Sigmoid colon (tissue), 4 donors: ENCODE data around the gene SERINC5.

Experiments used
- POLR2A ChIP-seq, 2 donors: fragments of 450-650 bp; IDR thresholded peaks; one replicate each; pipeline ENCODE4 v1.6.1; 2016; ENCODE audit warnings: antibody characterized with exemption in 2 of 2, mild to moderate bottlenecking in 2 of 2, moderate library complexity in 2 of 2
- POLR2AphosphoS5 ChIP-seq, 4 donors: sonication (generic); formaldehyde crosslinking; IDR thresholded peaks; one replicate each; pipeline ENCODE4 v1.6.1; 2017; ENCODE audit warnings: antibody characterized with exemption in 4 of 4
- TF ChIP-seq, protein P1 (sequence below), 4 experiments: fragments of 450-650 bp in 3 of 4; fragments of 200-600 bp in 1 of 4; IDR thresholded peaks; one replicate each; pipeline ENCODE4 v1.5.1; 2016 to 2019; ENCODE audit warnings: antibody characterized with exemption in 4 of 4, mild to moderate bottlenecking in 3 of 4, moderate library complexity in 2 of 4

DNA sequence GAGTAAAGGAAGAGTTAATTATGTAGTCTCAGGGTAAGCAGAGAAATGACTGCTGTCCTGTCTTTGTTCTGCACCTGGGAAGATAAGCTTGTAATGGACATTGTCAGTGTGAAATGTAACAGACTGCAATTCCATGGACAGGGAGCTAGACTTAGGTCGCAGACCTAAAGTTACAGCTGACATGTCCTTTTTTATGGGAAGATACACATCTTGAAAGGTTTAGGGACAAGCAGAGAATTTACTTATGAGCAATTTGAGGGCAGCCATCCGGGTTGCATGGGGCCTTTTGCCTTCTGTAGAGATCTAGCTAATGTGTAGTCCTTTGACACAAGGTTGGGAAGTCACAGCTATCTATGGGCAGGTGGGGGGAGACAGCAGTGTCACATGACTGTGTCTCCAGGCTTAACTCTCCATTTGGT, 85.7 kb downstream of the SERINC5 start:
- TF ChIP-seq POLR2AphosphoS5 (IDR thresholded peaks at IDR 0.05) = no peak
- TF ChIP-seq, protein P1, sequence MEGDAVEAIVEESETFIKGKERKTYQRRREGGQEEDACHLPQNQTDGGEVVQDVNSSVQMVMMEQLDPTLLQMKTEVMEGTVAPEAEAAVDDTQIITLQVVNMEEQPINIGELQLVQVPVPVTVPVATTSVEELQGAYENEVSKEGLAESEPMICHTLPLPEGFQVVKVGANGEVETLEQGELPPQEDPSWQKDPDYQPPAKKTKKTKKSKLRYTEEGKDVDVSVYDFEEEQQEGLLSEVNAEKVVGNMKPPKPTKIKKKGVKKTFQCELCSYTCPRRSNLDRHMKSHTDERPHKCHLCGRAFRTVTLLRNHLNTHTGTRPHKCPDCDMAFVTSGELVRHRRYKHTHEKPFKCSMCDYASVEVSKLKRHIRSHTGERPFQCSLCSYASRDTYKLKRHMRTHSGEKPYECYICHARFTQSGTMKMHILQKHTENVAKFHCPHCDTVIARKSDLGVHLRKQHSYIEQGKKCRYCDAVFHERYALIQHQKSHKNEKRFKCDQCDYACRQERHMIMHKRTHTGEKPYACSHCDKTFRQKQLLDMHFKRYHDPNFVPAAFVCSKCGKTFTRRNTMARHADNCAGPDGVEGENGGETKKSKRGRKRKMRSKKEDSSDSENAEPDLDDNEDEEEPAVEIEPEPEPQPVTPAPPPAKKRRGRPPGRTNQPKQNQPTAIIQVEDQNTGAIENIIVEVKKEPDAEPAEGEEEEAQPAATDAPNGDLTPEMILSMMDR (IDR thresholded peaks at IDR 0.05) = no peak
- TF ChIP-seq POLR2A (IDR thresholded peaks at IDR 0.05) = no peak
